HEK293 (cell line): ENCODE results near the gene SMURF1.

Source experiments
- CTCF ChIA-PET: fragments of 350-600 bp; formaldehyde crosslinking; extraction: SDS; loops from one replicate; lab custom pipeline; 2021; ENCODE audit warnings: antibody characterized with exemption; lab: Yijun Ruan, JAX
- POLR2A ChIA-PET: fragments of 300-600 bp; formaldehyde crosslinking; extraction: SDS; loops from one replicate; lab custom pipeline; 2020; ENCODE audit warnings: antibody characterized with exemption, inconsistent platforms; lab: Yijun Ruan, JAX
- H3K27ac ChIP-seq: fragments of 200-500 bp; sonication (Bioruptor generic); 2 replicates; pipeline ENCODE4 v1.5.1; 2014; ENCODE audit warnings: low read depth, low read length, control low read depth, inconsistent platforms; ENCODE audit errors: extremely low read depth
- H3K36me3 ChIP-seq, 2 experiments: fragments of 200-500 bp in 1 of 2; sonication (Bioruptor generic) in 1 of 2; 1 replicate in 1 of 2; 2 replicates in 1 of 2; pipeline ENCODE4 v1.5.1; 2014 to 2017; ENCODE audit warnings: inconsistent platforms in 2 of 2, low read length in 2 of 2; ENCODE audit not compliant: control insufficient read depth in 2 of 2, insufficient read depth in 1 of 2
- H3K4me1 ChIP-seq: fragments of 200-500 bp; sonication (Bioruptor generic); 2 replicates; pipeline ENCODE4 v1.5.1; 2014; ENCODE audit warnings: mild to moderate bottlenecking, low read length, inconsistent platforms; ENCODE audit not compliant: control insufficient read depth, insufficient read depth
- H3K4me3 ChIP-seq: 2 replicates; pipeline ENCODE4 v1.5.1; 2011; ENCODE audit warnings: low read depth, mild to moderate bottlenecking, control low read depth, low read length, moderate library complexity
- H3K9me3 ChIP-seq: fragments of 200-500 bp; sonication (Bioruptor generic); 2 replicates; pipeline ENCODE4 v1.5.1; 2014; ENCODE audit warnings: low read depth, low read length, inconsistent platforms; ENCODE audit not compliant: control insufficient read depth, insufficient read depth
- FEZF1 ChIP-seq: fragments of 450-650 bp; formaldehyde crosslinking; IDR thresholded peaks from 2 replicates; pipeline ENCODE4 v1.5.1; 2016; ENCODE audit warnings: missing biosample characterization, missing genetic modification characterization
- HOXA7 ChIP-seq: sonication (generic); formaldehyde crosslinking; IDR thresholded peaks from 2 replicates; pipeline ENCODE4 v1.8.1; 2022; ENCODE audit warnings: missing genetic modification reagents, borderline replicate concordance
- KLF9 ChIP-seq: fragments of 450-650 bp; formaldehyde crosslinking; IDR thresholded peaks from 2 replicates; pipeline ENCODE4 v1.5.1; 2016; ENCODE audit warnings: missing biosample characterization, missing genetic modification characterization, low read depth
- PATZ1 ChIP-seq: fragments of 450-650 bp; formaldehyde crosslinking; IDR thresholded peaks from 2 replicates; pipeline ENCODE4 v1.5.1; 2016; ENCODE audit warnings: missing biosample characterization, missing genetic modification characterization
- PBX3 ChIP-seq: sonication (generic); formaldehyde crosslinking; IDR thresholded peaks from 2 replicates; pipeline ENCODE4 v1.8.1; 2022; ENCODE audit warnings: mild to moderate bottlenecking, moderate library complexity, missing genetic modification reagents
- SP2 ChIP-seq: fragments of 450-650 bp; formaldehyde crosslinking; IDR thresholded peaks from 2 replicates; pipeline ENCODE4 v1.5.1; 2016; ENCODE audit warnings: missing biosample characterization, missing genetic modification characterization
- SP3 ChIP-seq: fragments of 450-650 bp; formaldehyde crosslinking; IDR thresholded peaks from 2 replicates; pipeline ENCODE4 v1.5.1; 2016; ENCODE audit warnings: missing biosample characterization, missing genetic modification characterization
- WT1 ChIP-seq: fragments of 450-650 bp; formaldehyde crosslinking; IDR thresholded peaks from 2 replicates; pipeline ENCODE4 v1.5.1; 2016; ENCODE audit warnings: missing biosample characterization, missing genetic modification characterization
- YY1 ChIP-seq: fragments of 450-650 bp; formaldehyde crosslinking; IDR thresholded peaks from 2 replicates; pipeline ENCODE4 v1.5.1; 2018; ENCODE audit warnings: missing biosample characterization, missing genetic modification characterization
- ZFP69B ChIP-seq: fragments of 450-650 bp; formaldehyde crosslinking; IDR thresholded peaks from 2 replicates; pipeline ENCODE4 v1.5.1; 2016; ENCODE audit warnings: missing biosample characterization, missing genetic modification characterization
- ZNF132 ChIP-seq: fragments of 450-650 bp; formaldehyde crosslinking; IDR thresholded peaks from 2 replicates; pipeline ENCODE4 v1.5.1; 2017; ENCODE audit warnings: missing biosample characterization, missing genetic modification characterization, borderline replicate concordance
- ZNF146 ChIP-seq: fragments of 450-650 bp; formaldehyde crosslinking; IDR thresholded peaks from 2 replicates; pipeline ENCODE4 v1.5.1; 2016; ENCODE audit warnings: missing biosample characterization, missing genetic modification characterization
- ZNF26 ChIP-seq: fragments of 450-650 bp; formaldehyde crosslinking; IDR thresholded peaks from 2 replicates; pipeline ENCODE4 v1.5.1; 2016; ENCODE audit warnings: missing biosample characterization, missing genetic modification characterization
- ZNF280C ChIP-seq: fragments of 450-650 bp; formaldehyde crosslinking; IDR thresholded peaks from 2 replicates; pipeline ENCODE4 v1.5.1; 2016; ENCODE audit warnings: missing biosample characterization, missing genetic modification characterization
- ZNF354C ChIP-seq: fragments of 450-650 bp; formaldehyde crosslinking; IDR thresholded peaks from 2 replicates; pipeline ENCODE4 v1.5.1; 2016; ENCODE audit warnings: missing biosample characterization, missing genetic modification characterization, low read depth, borderline replicate concordance
- ZNF37A ChIP-seq: fragments of 450-650 bp; IDR thresholded peaks from 2 replicates; pipeline ENCODE4 v1.5.1; 2018; ENCODE audit warnings: missing biosample characterization, missing genetic modification characterization
- ZNF394 ChIP-seq: fragments of 450-650 bp; formaldehyde crosslinking; IDR thresholded peaks from 2 replicates; pipeline ENCODE4 v1.5.1; 2016; ENCODE audit warnings: missing biosample characterization, missing genetic modification characterization, mild to moderate bottlenecking, moderate library complexity, borderline replicate concordance
- ZNF473 ChIP-seq: fragments of 450-650 bp; formaldehyde crosslinking; IDR thresholded peaks from 2 replicates; pipeline ENCODE4 v1.5.1; 2017; ENCODE audit warnings: missing biosample characterization, missing genetic modification characterization
- ZNF48 ChIP-seq: fragments of 450-650 bp; formaldehyde crosslinking; IDR thresholded peaks from 2 replicates; pipeline ENCODE4 v1.5.1; 2016; ENCODE audit warnings: missing biosample characterization, missing genetic modification characterization
- ZNF639 ChIP-seq: fragments of 450-650 bp; formaldehyde crosslinking; IDR thresholded peaks from 2 replicates; pipeline ENCODE4 v1.5.1; 2016; ENCODE audit warnings: missing biosample characterization, missing genetic modification characterization
- ZNF76 ChIP-seq: fragments of 450-650 bp; formaldehyde crosslinking; IDR thresholded peaks from 2 replicates; pipeline ENCODE4; 2016; ENCODE audit warnings: low read depth, missing biosample characterization, missing genetic modification characterization, borderline replicate concordance
- ZSCAN4 ChIP-seq: fragments of 450-650 bp; formaldehyde crosslinking; IDR thresholded peaks from 2 replicates; pipeline ENCODE4 v1.5.1; 2017; ENCODE audit warnings: missing biosample characterization, missing genetic modification characterization
- ZXDB ChIP-seq: fragments of 450-650 bp; formaldehyde crosslinking; IDR thresholded peaks from 2 replicates; pipeline ENCODE4 v1.5.1; 2016; ENCODE audit warnings: missing biosample characterization, missing genetic modification characterization

SMURF1 gene

GRCh38 chr7:99073839-99074446 lies 70.0 kb downstream of the SMURF1 start (continued):
- TF ChIP-seq ZNF394 (tag by site-specific recombination) (no peak), ZNF280C (no peak), ZNF146 (tag by site-specific recombination) (peak; percentile 88), HOXA7 (CRISPR knock-in tag) (no peak)
- TF ChIP-seq, all 188 proteins: peak for 2

- TF ChIP-seq ZNF48 (tag by site-specific recombination) (no peak), ZNF26 (tag by site-specific recombination) (no peak), ZXDB (tag by site-specific recombination) (no peak), WT1 (tag by site-specific recombination) (no peak), KLF9 (no peak), PBX3 (CRISPR knock-in tag) (no peak), SP3 (tag by site-specific recombination) (no peak), PATZ1 (tag by site-specific recombination) (no peak), YY1 (no peak), FEZF1 (tag by site-specific recombination) (no peak), ZNF132 (tag by site-specific recombination) (no peak), ZNF354C (tag by site-specific recombination) (no peak), ZNF473 (tag by site-specific recombination) (no peak), SP2 (no peak), ZNF639 (no peak), ZSCAN4 (tag by site-specific recombination) (no peak), ZFP69B (no peak), ZNF37A (no peak), ZNF76 (tag by site-specific recombination) (no peak)
- Histone ChIP-seq H3K4me1 (no peaks in the 10 kb centered on the region), H3K36me3 (no peaks in the 10 kb centered on the region; a peak in 1 of 3 replicates), H3K9me3 (no peaks in the 10 kb centered on the region), H3K4me3 (no peak overlapping the region), H3K27ac (no peak overlapping the region)
- POLR2A ChIA-PET: no interaction called here
- CTCF ChIA-PET: no interaction called here
These were observed 71.8 kb downstream of the SMURF1 start for GRCh38 chr7:99072126-99072525.
